ENCODE measurements around the gene FGD4.

GRCh38 chr12:32583534-32583933 lies 184.2 kb downstream of the FGD4 start:
- TF ChIP-seq SP2 (IDR thresholded peaks at IDR 0.05; ENCODE audit: extremely low read depth, low read depth, low read length, poor library complexity, severe bottlenecking) (no peak), KLF10 (CRISPR knock-in tag; IDR thresholded peaks at IDR 0.05) (no peak), CTBP1 (IDR thresholded peaks at IDR 0.05; ENCODE audit: borderline replicate concordance) (no peak), ZNF584 (CRISPR knock-in tag; IDR thresholded peaks at IDR 0.05; ENCODE audit: low read depth) (no peak)
- TF ChIP-seq, protein P1, sequence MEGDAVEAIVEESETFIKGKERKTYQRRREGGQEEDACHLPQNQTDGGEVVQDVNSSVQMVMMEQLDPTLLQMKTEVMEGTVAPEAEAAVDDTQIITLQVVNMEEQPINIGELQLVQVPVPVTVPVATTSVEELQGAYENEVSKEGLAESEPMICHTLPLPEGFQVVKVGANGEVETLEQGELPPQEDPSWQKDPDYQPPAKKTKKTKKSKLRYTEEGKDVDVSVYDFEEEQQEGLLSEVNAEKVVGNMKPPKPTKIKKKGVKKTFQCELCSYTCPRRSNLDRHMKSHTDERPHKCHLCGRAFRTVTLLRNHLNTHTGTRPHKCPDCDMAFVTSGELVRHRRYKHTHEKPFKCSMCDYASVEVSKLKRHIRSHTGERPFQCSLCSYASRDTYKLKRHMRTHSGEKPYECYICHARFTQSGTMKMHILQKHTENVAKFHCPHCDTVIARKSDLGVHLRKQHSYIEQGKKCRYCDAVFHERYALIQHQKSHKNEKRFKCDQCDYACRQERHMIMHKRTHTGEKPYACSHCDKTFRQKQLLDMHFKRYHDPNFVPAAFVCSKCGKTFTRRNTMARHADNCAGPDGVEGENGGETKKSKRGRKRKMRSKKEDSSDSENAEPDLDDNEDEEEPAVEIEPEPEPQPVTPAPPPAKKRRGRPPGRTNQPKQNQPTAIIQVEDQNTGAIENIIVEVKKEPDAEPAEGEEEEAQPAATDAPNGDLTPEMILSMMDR (IDR thresholded peaks at IDR 0.05 in 2 of 3, conservative IDR thresholded peaks at IDR 0.05 in 1 of 3; ENCODE audit: insufficient read depth in 2 of 3, low read depth in 1 of 3, low read length in 3 of 3): no peak

All from K562 (cell line).